Measurements from ENCODE around the gene SERTM2. TPM values are rescaled to one million over a fixed set of nuclear protein-coding genes. Genes with fewer than 3 reads are reported as not detected.
"Not testable (repeated sequence)": the region's sequence is repeated elsewhere in the genome, so short reads cannot be mapped to it uniquely, and the experiment has no call there.

Gene SERTM2
- not detected for total RNA-seq

DNA sequence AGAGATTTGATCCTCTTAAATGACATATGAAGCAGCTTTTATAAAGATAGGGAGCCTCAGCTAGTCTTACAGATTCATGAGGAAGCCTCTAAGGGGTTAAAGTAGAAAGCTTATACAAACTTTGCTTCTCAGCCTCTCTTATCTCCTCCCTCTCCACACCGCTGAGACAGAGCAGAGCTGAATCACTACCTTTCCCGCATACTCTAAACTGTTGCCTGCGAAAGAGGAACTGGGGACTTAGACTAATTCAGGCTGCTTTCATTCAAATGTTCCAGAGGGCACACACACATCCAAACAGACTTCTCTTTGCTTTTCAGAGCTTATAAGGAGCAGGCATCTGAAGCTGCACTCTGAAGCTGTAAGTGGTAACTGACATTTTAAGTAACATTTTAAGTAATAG is at the start of gene SERTM2:
TSS of gene SERTM2 (plus strand) at position 169 of the 400 bp plus-strand sequence. CDS start 7,213 bp downstream, outside the sequence.
- no peak for DNase-seq

- no peak for DNase-seq
Measured at GRCh38 chrX:111465669-111466068, 45.8 kb upstream of the SERTM2 start.

DNA sequence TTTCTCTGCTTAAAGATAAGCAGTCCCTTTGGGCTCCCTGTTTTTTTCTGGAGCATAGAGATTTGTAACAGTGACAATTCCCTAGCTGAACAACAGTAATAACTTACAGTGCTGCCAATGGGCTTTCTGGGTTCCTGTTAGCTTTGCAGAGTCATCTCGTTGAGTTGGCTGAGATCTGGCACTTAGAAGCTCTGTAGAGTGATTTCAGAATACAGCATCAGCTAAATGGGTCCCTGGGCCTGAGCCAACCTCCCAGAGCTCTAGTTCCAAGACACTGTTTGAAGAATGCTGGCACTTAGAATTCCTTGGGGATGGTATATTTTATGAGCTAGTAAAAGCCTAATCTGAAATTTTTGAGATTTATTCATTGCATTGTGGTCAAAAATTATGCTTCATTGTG is 43.5 kb upstream of the SERTM2 start:
- DNase-seq = no peak

DNA sequence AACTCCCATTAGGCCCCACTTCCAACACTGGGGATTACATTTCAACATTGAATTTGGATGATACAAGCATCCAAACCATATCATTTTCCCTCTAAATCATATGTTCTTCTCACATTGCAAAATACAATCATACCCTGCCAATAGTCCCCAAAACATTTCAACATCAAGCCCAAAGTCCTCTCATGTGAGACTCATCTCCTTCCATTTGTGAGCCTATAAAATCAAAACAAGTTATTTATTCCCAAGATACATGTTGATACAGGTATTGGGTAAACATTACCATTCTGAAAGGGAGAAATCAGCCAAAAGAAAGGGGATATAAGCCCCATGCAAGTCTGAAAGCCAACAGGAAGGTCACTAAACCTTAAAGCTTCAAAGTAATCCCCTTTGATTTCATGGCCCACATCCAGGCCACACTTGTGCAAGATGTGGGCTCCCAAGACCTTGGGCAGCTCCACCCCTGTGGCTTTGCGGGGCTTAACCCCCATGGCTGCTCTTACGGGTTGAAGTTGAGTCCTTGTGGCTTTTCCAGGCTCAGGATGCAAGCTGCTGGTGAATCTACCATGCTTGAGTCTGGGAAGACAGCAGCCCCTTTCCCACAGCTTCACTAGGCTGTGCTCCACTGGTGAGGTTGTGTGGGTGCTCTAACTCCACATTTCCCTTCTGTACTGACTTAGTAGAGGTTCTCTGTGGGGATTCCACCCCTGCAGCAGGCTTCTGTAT is 40.6 kb upstream of the SERTM2 start:
- no peak for DNase-seq

DNA sequence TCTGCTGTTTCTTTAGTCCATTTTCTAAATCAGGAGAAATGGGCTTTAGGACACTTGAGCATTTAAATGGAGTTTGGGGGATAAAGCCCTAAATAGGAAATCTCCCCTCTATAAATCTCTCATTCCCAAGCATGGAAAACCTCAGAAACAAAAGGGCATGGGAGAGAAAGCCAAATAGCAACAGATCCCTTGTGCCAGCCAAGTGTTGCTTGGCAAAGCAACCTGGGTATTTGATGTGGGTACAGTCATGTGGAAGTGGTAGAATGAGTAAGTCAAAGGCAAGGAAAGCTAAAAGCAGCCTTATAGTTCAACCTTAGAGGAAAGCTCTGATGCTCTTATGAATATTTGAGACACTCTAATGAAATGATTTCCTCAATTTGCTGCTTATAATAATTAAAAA is 29.5 kb upstream of the SERTM2 start:
- no peak for DNase-seq

DNA sequence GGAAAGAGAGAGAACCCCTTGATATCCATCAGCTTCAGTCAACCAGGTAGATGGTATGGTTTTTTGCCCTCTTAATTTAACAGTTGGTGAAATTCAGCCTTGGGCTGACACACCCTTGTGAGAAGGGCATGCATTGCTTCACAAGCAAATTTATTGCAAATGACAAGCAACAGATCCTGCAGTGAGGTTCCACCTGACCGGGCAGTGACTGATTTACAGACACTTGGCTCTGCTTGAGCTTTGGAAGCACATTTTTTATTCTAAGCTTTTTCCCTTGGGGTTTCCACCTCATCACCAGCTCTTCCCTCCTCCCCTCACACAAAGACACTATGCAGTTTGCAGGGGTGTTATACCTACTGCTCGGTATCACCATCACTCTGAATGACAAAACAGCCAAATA is 28.3 kb upstream of the SERTM2 start:
- no peak for DNase-seq

DNA sequence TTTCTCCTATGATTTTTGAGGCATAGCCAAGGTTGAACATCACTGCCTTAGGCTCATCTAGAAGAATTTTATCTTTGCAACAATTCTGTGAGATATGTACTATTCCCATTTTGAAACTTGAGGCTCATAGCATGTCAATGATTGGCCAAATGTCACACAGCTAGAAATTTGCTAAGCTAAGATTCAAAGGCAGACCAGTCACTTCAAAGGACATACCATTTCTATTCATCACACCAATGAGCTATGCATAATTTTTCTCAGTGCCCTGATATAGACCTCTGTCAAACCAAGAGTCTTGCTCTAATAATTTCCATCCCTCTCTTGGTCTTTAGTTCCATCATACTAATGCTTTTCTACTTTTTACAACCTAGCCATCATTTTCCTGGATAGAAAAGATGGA is 27.6 kb upstream of the SERTM2 start:
- DNase-seq = no peak

GRCh38 chrX:111490688-111491087 is 20.8 kb upstream of the SERTM2 start:
- no peak for DNase-seq

DNA sequence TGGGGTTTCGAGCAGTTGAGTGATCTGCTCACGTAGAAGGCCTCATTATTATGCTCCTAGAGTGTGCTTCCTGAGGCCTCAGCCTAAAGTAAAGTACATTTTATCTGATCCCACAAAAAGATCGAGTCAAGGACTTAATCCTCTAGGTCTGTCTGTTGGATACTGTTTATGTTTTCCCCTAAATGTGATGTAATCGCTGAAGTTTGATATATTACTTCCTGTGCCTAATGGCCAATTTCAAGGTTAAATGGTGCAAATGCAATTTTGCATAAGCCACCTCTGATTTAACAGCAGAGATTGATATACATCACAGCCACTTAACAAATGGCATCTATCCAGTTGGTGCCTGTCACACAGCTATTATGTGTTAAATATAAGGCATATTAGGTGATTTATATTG is 19.4 kb upstream of the SERTM2 start:
- no peak for DNase-seq

DNA sequence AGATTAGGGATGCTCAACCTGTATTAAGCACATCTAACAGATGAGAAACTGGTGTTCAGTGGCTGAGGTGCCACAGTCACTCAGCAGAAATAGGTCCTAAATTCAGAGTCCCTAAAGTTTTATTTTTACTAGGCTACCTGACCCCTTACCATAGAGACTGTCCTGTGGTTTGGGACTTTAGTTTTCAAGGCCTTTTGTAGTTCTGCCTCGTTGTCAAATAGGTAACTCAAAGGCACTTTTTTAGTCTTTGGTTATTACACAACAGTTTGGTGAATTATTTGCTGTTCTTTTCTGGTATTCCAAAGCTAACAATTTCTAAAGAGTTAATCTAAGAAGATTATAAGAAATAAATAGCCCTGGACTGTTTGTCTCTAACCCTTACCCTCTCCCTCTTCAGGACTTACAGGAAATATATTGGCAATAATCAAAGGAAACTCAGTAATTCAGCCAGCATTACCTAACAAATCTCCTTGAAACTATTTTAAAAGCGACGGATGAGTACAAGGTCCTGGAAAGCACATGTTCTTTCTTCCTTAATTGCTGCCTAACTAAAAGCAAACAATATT is 12.8 kb upstream of the SERTM2 start:
- DNase-seq = no peak

GRCh38 chrX:111503485-111503993 is 7.9 kb upstream of the SERTM2 start:
- no peak for DNase-seq

DNA sequence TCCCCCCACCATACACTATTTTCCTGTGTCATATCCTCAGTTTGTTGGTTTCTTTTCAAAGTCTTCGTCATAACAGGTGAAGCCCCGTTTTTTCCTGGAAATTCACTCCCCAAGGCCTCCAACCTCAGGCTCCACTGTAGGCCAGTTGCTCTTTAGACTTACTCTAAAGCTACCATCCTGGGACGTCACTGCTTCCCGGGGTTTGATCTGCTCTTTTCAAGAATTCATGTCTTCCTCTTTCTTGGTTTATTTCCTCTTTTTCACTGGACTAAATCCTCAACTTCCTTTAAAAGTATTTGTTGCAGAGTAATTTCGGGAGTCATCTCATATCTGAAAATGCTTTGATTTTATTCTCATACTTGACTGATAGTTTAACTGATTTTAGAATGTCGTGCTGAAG is 6.5 kb upstream of the SERTM2 start:
- no peak for DNase-seq

DNA sequence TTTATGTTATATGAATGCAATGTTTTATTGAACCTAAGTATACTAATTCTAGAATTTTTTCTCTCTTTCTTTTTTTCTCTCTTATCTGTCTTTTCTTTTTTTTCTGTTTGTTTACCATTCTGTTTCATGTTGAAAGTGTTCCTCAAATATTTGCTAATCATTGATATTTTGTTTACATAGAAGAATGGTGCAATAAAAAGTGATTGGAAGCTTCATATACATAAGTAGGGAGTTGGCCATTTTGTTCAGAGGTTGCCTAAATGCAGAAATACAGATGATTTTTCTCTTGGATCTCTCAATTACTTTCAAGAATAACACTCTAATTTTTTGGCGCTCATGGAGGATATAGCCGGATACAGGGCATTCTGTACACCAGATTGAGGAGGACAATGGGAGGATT is 5.7 kb upstream of the SERTM2 start:
- DNase-seq = no peak

- no peak for DNase-seq
Measured at GRCh38 chrX:111506826-111507225, 4.6 kb upstream of the SERTM2 start.

DNA sequence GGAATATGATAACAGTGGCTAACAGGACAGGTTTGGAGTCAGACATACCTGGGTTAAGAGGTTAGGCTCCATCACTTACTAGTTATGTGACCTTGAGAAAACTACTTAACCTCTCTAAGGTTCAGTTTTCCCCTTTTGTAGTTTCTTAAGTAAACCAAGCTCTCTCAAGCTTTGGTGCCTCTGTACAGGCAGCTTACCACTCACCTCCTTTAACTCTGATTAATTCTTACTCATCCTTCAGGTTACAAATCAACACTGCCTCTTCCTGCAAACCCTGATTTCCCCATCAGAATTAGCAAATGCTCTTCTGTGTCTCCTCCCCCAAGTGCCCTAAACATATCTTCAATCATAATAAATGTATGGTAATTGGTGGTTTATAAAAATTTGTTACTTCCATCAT is 3.5 kb upstream of the SERTM2 start:
- no peak for DNase-seq

DNA sequence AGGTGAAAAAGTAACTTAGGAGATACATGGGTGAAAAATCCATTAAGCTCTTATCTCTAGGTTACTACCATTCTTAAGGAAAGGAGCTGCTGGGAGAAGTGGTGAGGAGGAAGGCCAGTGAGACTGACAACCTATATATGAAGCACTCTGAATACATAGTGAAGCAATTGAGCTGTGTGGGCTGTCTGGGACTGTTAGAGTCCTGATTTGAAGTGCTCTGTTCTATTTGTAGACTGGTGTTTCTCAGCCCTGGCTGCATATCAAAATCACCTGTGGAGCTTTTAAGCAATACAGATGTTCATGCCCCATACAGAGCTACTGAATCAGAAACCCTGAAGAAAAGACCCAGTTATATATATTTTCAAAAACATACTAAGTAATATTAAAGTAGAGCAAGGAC is 3.9 kb downstream of the SERTM2 start:
- no peak for DNase-seq

DNA sequence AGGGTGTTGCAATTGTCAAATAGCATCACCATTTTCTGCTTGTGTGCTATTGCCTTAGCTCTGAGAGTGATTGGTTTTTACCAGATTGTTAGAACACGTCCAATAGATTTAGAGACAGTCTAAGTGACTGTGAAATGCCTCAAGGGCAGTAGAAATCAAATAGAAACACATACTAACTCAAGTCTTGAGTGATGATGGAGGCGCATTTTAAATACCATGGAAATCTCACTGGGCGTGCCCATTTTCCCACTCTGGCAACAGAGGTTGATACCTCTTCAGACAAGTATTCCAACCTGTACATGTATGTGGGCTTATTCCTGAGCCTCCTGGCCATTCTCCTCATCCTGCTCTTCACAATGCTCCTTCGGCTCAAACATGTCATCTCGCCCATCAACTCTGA is 7.2 kb downstream of the SERTM2 start:
- no peak for DNase-seq

GRCh38 chrX:111519215-111519614 is 7.8 kb downstream of the SERTM2 start:
- DNase-seq = no peak

DNA sequence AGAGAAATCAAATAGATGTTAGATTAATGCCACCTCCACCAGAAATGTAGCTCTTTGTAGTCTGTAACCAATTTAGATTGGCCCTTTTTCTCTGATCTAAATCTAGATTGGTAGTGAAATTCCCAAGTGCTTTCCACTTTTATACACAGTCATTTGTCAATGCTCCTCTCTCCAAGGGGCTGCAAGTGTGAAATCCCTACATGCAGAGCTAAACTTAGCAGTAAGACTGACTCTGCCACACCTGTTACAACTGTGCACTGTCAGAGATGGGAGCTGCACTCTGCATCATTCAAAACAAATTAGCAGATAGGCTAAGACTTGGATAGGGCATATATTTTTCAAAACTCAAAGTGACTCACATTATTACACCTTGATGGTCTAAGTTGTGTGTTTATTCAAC is 9.1 kb downstream of the SERTM2 start:
- DNase-seq = no peak

GRCh38 chrX:111521169-111521568 is 9.7 kb downstream of the SERTM2 start:
- DNase-seq = no peak

DNA sequence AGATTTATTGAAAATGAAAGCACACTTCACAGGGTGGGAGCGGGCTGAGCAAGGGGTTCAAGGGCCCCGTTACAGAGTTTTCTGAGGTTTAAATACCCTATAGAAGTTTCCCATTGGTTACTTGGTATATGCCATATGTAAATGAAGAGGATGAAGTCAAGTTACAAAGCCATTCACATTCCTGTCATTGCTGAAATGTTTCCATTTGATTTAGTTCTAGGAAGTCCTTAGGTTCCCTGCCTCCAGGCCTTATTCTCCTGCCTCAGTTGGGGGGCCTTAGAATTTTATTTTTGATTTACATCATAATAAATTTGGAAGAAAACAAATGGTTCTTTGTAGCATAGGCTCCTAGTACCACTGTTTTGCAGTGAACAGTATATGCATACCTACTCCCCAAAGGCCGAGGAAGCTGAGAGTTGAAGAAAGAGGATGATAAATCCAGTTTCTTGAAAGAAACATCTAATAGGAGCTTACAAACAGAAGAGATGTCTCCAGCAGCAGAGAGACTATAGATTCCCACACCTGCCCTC is 31.8 kb downstream of the SERTM2 start:
- no peak for DNase-seq

DNA sequence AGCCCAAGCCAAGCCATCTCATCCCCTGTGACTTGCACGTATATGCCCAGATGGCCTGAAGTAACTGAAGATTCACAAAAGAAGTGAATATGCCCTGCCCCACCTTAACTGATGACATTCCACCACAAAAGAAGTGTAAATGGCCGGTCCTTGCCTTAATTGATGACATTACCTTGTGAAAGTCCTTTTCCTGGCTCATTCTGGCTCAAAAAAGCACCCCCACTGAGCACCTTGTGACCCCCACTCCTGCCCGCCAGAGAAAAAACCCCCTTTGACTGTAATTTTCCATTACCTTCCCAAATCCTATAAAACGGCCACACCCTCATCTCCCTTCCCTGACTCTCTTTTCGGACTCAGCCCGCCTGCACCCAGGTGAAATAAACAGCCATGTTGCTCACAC is 37.8 kb downstream of the SERTM2 start:
- DNase-seq = not testable (repeated sequence)

DNA sequence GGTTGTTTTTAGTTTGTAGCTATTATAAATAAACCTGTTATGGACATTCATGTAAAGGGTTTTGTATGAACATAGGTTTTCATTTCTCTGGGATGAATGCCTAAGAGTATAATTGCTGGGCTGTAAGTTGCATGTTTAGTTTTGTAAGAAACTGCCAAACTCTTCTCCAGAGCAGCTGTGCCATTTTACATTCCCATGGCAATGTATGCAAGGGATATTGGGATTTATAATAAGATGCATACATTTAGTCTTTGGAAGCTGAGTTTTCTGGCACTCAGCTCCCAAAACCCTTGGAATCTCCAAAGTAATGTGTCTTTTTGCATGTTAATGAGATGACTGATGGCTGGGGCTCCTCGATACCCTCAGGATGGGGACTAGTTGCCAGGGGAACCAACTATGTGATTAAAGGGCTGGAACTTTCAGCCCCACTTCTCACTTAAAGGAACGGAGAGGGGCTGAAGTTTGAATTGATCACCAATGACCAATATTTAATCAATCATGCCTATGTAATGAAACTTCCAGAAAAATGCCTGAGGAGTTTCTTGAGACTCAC is 44.0 kb downstream of the SERTM2 start:
- no peak for DNase-seq

GRCh38 chrX:111560801-111561200 is 49.4 kb downstream of the SERTM2 start:
- DNase-seq = no peak

All from effector CD4-positive, alpha-beta T cell (primary cell).